Panc1 (cell line): ENCODE measurements around the gene APOE. TPM values are rescaled to one million over a fixed set of nuclear protein-coding genes. Genes with fewer than 3 reads are reported as not detected.
"Not testable (repeated sequence)": the region's sequence is repeated elsewhere in the genome, so short reads cannot be mapped to it uniquely, and the experiment has no call there.

Source experiments
- ATAC-seq: fragments of 200-7000 bp; cut with Tn5 transposase; 2 replicates; pipeline ENCODE4 v1.9.1; 2020; ENCODE audit warnings: mild to moderate bottlenecking, moderate library complexity
- BruUV-seq: library from RNA; stranded (reverse); fragments of 400-500 nt; replicated peaks from 2 replicates; lab custom pipeline; 2021; lab: Mats Ljungman, UMichigan
- CTCF ChIA-PET: fragments of 300-600 bp; sonication (Branson Sonifier 250); formaldehyde crosslinking; loops from one replicate; lab custom pipeline; 2022; ENCODE audit warnings: antibody characterized with exemption; lab: Charles Lee
- POLR2A ChIA-PET: fragments of 300-600 bp; sonication (Branson Sonifier 250); formaldehyde crosslinking; loops from one replicate; lab custom pipeline; 2022; ENCODE audit warnings: antibody characterized with exemption; lab: Charles Lee
- DNase-seq: peaks from one replicate; pipeline ENCODE4 v3.0.0-alpha.2; 2010; ENCODE audit warnings: low read depth, low spot score
- H3K27ac ChIP-seq: 2 replicates; pipeline ENCODE4 v1.5.1; 2011; ENCODE audit warnings: mild to moderate bottlenecking, low read length, inconsistent platforms
- H3K27me3 ChIP-seq: fragments of 200-500 bp; sonication (Bioruptor generic); 2 replicates; pipeline ENCODE4 v1.6.0; 2014; ENCODE audit warnings: low read length, inconsistent platforms; ENCODE audit not compliant: control insufficient read depth, insufficient read depth
- H3K36me3 ChIP-seq: fragments of 200-500 bp; sonication (Bioruptor generic); 2 replicates; pipeline ENCODE4 v1.5.1; 2014; ENCODE audit warnings: inconsistent platforms, mild to moderate bottlenecking, low read length, moderate library complexity; ENCODE audit not compliant: control insufficient read depth, insufficient read depth
- H3K4me1 ChIP-seq: 2 replicates; pipeline ENCODE4 v1.5.1; 2011; ENCODE audit warnings: inconsistent platforms, mild to moderate bottlenecking, low read length, moderate library complexity; ENCODE audit not compliant: control insufficient read depth, insufficient read depth
- H3K4me3 ChIP-seq, 2 experiments: 2 replicates each; pipeline ENCODE4 v1.5.1; 2011 to 2012; ENCODE audit warnings: low read depth in 2 of 2, low read length in 2 of 2, mild to moderate bottlenecking in 2 of 2, inconsistent platforms in 1 of 2, moderate library complexity in 1 of 2
- H3K9me3 ChIP-seq: fragments of 200-500 bp; sonication (Bioruptor generic); 2 replicates; pipeline ENCODE4 v1.5.1; 2014; ENCODE audit warnings: low read depth, mild to moderate bottlenecking, inconsistent platforms, low read length, moderate library complexity; ENCODE audit not compliant: control insufficient read depth, insufficient read depth
- CTCF ChIP-seq: fragments of 450-650 bp; IDR thresholded peaks from 2 replicates; pipeline ENCODE4 v1.5.1; 2017; ENCODE audit warnings: mild to moderate bottlenecking
- POLR2AphosphoS5 ChIP-seq: IDR thresholded peaks from 2 replicates; pipeline ENCODE4 v1.6.1; 2012; ENCODE audit warnings: mild to moderate bottlenecking, low read depth, low read length, moderate library complexity
- REST ChIP-seq, 2 experiments: IDR thresholded peaks; 2 replicates each; pipeline ENCODE4 v1.6.1; 2011 to 2012; ENCODE audit warnings: low read depth in 2 of 2, control low read depth in 1 of 2, low read length in 1 of 2, mild to moderate bottlenecking in 1 of 2, moderate library complexity in 1 of 2; ENCODE audit not compliant: insufficient read depth in 1 of 2
- SIN3A ChIP-seq: IDR thresholded peaks from 2 replicates; pipeline ENCODE4 v1.6.1; 2012; ENCODE audit warnings: low read depth, mild to moderate bottlenecking, low read length, moderate library complexity, borderline replicate concordance; ENCODE audit not compliant: insufficient read depth
- TCF7L2 ChIP-seq: IDR thresholded peaks from 2 replicates; pipeline ENCODE4 v1.6.1; 2011; ENCODE audit warnings: mild to moderate bottlenecking, low read depth, low read length, inconsistent platforms
- in situ Hi-C: cut with HindIII; loops from 2 replicates; pipeline ENCODE4 v1.10.0; 2016; ENCODE audit warnings: low sequenced_read_pairs, low pct_unique_long_range_greater_than_20kb
- intact Hi-C: fragments of 100-400 bp; cut with micrococcal nuclease; formaldehyde crosslinking; loops from one replicate; pipeline ENCODE4 v1.10.0; 2022; ENCODE audit not compliant: unreplicated experiment
- total RNA-seq: library from RNA; stranded (reverse); gene quantifications from one replicate; pipeline ENCODE4 v1.2.1, GENCODE V29; 2021; ENCODE audit not compliant: unreplicated experiment

The APOE gene
- total RNA-seq, 1 experiment from 2014 or later, result 780 TPM

- no peak overlapping the region for H3K4me3 ChIP-seq
- intact Hi-C loops (no loop called here), in situ Hi-C loops (no loop called here)
- no peak overlapping the region for H3K27ac ChIP-seq
- CTCF ChIA-PET, result no interaction called here
- BruUV-seq, result no TSS peak
- H3K4me1 ChIP-seq, result no peaks in the 10 kb centered on the region
- H3K9me3 ChIP-seq, result no peaks in the 10 kb centered on the region
- POLR2A ChIA-PET, result no interaction called here
- H3K36me3 ChIP-seq, result no peaks in the 10 kb centered on the region
- H3K27me3 ChIP-seq, result no peaks in the 10 kb centered on the region
- TF ChIP-seq REST (IDR thresholded peaks at IDR 0.05; ENCODE audit: insufficient read depth in 1 of 2, low read depth in 2 of 2, low read length in 1 of 2), result no peak
- TF ChIP-seq SIN3A, result no peak
- TF ChIP-seq POLR2AphosphoS5, result no peak
- TF ChIP-seq CTCF, result no peak
- TF ChIP-seq TCF7L2, result no peak
- ATAC-seq (no peak), DNase-seq (no peak)
Observed at GRCh38 chr19:44884566-44884965, 21.0 kb upstream of the APOE start.

GRCh38 chr19:44886141-44886540, 19.5 kb upstream of the APOE start:
- H3K9me3 ChIP-seq, result no peaks in the 10 kb centered on the region
- no TSS peak for BruUV-seq
- DNase-seq, result no peak
- POLR2A ChIA-PET, result no interaction called here
- H3K27ac ChIP-seq, result no peak overlapping the region
- no peaks in the 10 kb centered on the region for H3K36me3 ChIP-seq
- TF ChIP-seq CTCF, result no peak
- no peak for ATAC-seq
- intact Hi-C loops (no loop called here), in situ Hi-C loops (no loop called here)
- H3K4me1 ChIP-seq, result no peaks in the 10 kb centered on the region
- CTCF ChIA-PET, result no interaction called here
- no peaks in the 10 kb centered on the region for H3K27me3 ChIP-seq
- no peak overlapping the region for H3K4me3 ChIP-seq

- TF ChIP-seq POLR2AphosphoS5, result no peak
- CTCF ChIA-PET, result no interaction called here
- intact Hi-C loops, result no loop called here
Observed at GRCh38 chr19:44887648-44888047, 17.9 kb upstream of the APOE start.

GRCh38 chr19:44888335-44888734, 17.3 kb upstream of the APOE start:
- H3K9me3 ChIP-seq, ATAC-seq, CTCF ChIA-PET, H3K27me3 ChIP-seq, DNase-seq, in situ Hi-C loops, intact Hi-C loops, H3K4me1 ChIP-seq, H3K4me3 ChIP-seq, POLR2A ChIA-PET, BruUV-seq, H3K27ac ChIP-seq: not testable (repeated sequence)
- peaks cover 11% of the 10 kb centered on the region for H3K36me3 ChIP-seq

More at GRCh38 chr19:44887648-44888047, 17.9 kb upstream of the APOE start:
- Histone ChIP-seq H3K27ac (no peak overlapping the region), H3K4me1 (peaks cover 3% of the 10 kb centered on the region; the same call in 1 of the 2 replicates), H3K36me3 (peaks cover 4% of the 10 kb centered on the region; the same call in 1 of the 2 replicates), H3K4me3 (no peak overlapping the region), H3K27me3 (no peaks in the 10 kb centered on the region), H3K9me3 (no peaks in the 10 kb centered on the region)
- POLR2A ChIA-PET, result no interaction called here
- in situ Hi-C loops, result no loop called here
- no TSS peak for BruUV-seq
- ATAC-seq (no peak), DNase-seq (no peak)
